ENCODE results near the gene MUC4.
"Not testable (repeated sequence)": the region's sequence is repeated elsewhere in the genome, so short reads cannot be mapped to it uniquely, and the experiment has no call there.

GRCh38 chr3:195824425-195825190 is 12.9 kb upstream of the MUC4 start:
- not testable (repeated sequence) for TF ChIP-seq POLR2A, POLR2AphosphoS5 (IDR thresholded peaks at IDR 0.05; ENCODE audit: low read depth, low read length)

Data from GM12891 (cell line).